ENCODE data around the gene KRTAP22-1. TPM values are rescaled to one million over a fixed set of nuclear protein-coding genes. Genes with fewer than 3 reads are reported as not detected.

Gene KRTAP22-1
- not detected in 3 replicates for total RNA-seq (2021)
- not detected for Bru-seq, nascent RNA
- long read RNA-seq, experiment 1: 0 reads
- long read RNA-seq, experiment 2: 0 reads
- long read RNA-seq, experiment 3: 0 reads

GRCh38 chr21:30600787-30601186 is at the start of gene KRTAP22-1:
KRTAP22-1 (plus strand) TSS chr21:30601087.
- ChIA-PET POLR2A (no interaction called here), CTCF (no interaction called here)
- H3K9me3 Mint-ChIP-seq: no peaks in the 10 kb centered on the region
- no peaks in the 10 kb centered on the region for H3K4me1 Mint-ChIP-seq
- H3K27ac Mint-ChIP-seq: no peak within 1 kb of the TSS
- TF ChIP-seq ATF1 (CRISPR knock-in tag; IDR thresholded peaks at IDR 0.05): no peak
- no peaks in the 10 kb centered on the region for H3K36me3 Mint-ChIP-seq
- no peaks in the 10 kb centered on the region for H3K27me3 Mint-ChIP-seq (ENCODE audit: low read depth)
- ATAC-seq (no peak), DNase-seq (ENCODE audit: low spot score) (no peak)
- H3K4me3 Mint-ChIP-seq: no peak within 1 kb of the TSS

GRCh38 chr21:30552782-30553181 is 48.1 kb upstream of the KRTAP22-1 start:
- Mint-ChIP-seq H3K4me3 (no peak overlapping the region), H3K27me3 (ENCODE audit: low read depth) (no peaks in the 10 kb centered on the region), H3K9me3 (peaks cover 31% of the 10 kb centered on the region), H3K36me3 (no peaks in the 10 kb centered on the region), H3K27ac (no peak overlapping the region), H3K4me1 (0 out of 2 replicates have a peak, but pooled peaks cover 3% of the 10 kb centered on the region)
- TF ChIP-seq SMAD3 (CRISPR knock-in tag; IDR thresholded peaks at IDR 0.05; ENCODE audit: borderline replicate concordance): no peak
- TF ChIP-seq SOX15 (CRISPR knock-in tag; IDR thresholded peaks at IDR 0.05): no peak
- no peak for TF ChIP-seq E2F5 (CRISPR knock-in tag; IDR thresholded peaks at IDR 0.05)
- TF ChIP-seq ARID4B (CRISPR knock-in tag; IDR thresholded peaks at IDR 0.05; ENCODE audit: borderline replicate concordance): no peak
- no peak for TF ChIP-seq ATF1 (CRISPR knock-in tag; IDR thresholded peaks at IDR 0.05)
- TF ChIP-seq NFE2L1 (CRISPR knock-in tag; IDR thresholded peaks at IDR 0.05): no peak
- no peak for TF ChIP-seq FOXP4 (CRISPR knock-in tag; IDR thresholded peaks at IDR 0.05)
- TF ChIP-seq CREB1 (CRISPR knock-in tag; IDR thresholded peaks at IDR 0.05): no peak
- TF ChIP-seq ZNF423 (CRISPR knock-in tag; IDR thresholded peaks at IDR 0.05): no peak
- TF ChIP-seq IRF1 (CRISPR knock-in tag; IDR thresholded peaks at IDR 0.05): no peak
- no peak for TF ChIP-seq ZNF532 (CRISPR knock-in tag; IDR thresholded peaks at IDR 0.05; ENCODE audit: borderline replicate concordance)
- no peak for TF ChIP-seq ELF4 (CRISPR knock-in tag; IDR thresholded peaks at IDR 0.05; ENCODE audit: low read depth)
- no peak for TF ChIP-seq HMGA2 (CRISPR knock-in tag; IDR thresholded peaks at IDR 0.05)
- TF ChIP-seq ATF6 (CRISPR knock-in tag; IDR thresholded peaks at IDR 0.05): no peak
- TF ChIP-seq IRF2 (CRISPR knock-in tag; IDR thresholded peaks at IDR 0.05; ENCODE audit: borderline replicate concordance, low read depth): no peak
- TF ChIP-seq CDX4 (CRISPR knock-in tag; IDR thresholded peaks at IDR 0.05; ENCODE audit: borderline replicate concordance): no peak
- ATAC-seq: no peak
- CTCF ChIA-PET: no interaction called here
- POLR2A ChIA-PET: interaction anchor here (0.7 kb wide), 1 partner anchor 49 kb away, joined by 4 read pairs; no protein-coding TSS in a partner anchor
- no peak for DNase-seq (ENCODE audit: low spot score)
